ENCODE results near the gene P2RX5.

Gene P2RX5

GRCh38 chr17:3657588-3657869, 38.4 kb downstream of the P2RX5 start:
- TF ChIP-seq, protein P1, sequence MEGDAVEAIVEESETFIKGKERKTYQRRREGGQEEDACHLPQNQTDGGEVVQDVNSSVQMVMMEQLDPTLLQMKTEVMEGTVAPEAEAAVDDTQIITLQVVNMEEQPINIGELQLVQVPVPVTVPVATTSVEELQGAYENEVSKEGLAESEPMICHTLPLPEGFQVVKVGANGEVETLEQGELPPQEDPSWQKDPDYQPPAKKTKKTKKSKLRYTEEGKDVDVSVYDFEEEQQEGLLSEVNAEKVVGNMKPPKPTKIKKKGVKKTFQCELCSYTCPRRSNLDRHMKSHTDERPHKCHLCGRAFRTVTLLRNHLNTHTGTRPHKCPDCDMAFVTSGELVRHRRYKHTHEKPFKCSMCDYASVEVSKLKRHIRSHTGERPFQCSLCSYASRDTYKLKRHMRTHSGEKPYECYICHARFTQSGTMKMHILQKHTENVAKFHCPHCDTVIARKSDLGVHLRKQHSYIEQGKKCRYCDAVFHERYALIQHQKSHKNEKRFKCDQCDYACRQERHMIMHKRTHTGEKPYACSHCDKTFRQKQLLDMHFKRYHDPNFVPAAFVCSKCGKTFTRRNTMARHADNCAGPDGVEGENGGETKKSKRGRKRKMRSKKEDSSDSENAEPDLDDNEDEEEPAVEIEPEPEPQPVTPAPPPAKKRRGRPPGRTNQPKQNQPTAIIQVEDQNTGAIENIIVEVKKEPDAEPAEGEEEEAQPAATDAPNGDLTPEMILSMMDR (IDR thresholded peaks at IDR 0.05; ENCODE audit: low read depth, low read length, poor library complexity, severe bottlenecking), result no peak
- no peak for TF ChIP-seq EZH2phosphoT487 (IDR thresholded peaks at IDR 0.05; ENCODE audit: borderline replicate concordance, low read length)
- Histone ChIP-seq H3K27ac (ENCODE audit: low read depth, low read length) (no peak overlapping the region), H3K27me3 (ENCODE audit: control insufficient read depth, low read length) (no peaks in the 10 kb centered on the region), H3K4me3 (ENCODE audit: low read length) (no peak overlapping the region), H3K9me2 (replicated peaks; ENCODE audit: control insufficient read depth, low read length) (no peaks in the 10 kb centered on the region), H4K20me1 (ENCODE audit: control insufficient read depth, insufficient read depth, low read depth, low read length) (no peaks in the 10 kb centered on the region), H3K9me3 (ENCODE audit: control insufficient read depth, insufficient read depth, low read length) (no peaks in the 10 kb centered on the region), H3K36me3 (ENCODE audit: control insufficient read depth, low read length) (no peaks in the 10 kb centered on the region), H3F3A (ENCODE audit: control insufficient read depth, insufficient read depth) (no peaks in the 10 kb centered on the region), H3K4me1 (ENCODE audit: control insufficient read depth, low read length) (no peaks in the 10 kb centered on the region), H3K79me2 (ENCODE audit: control insufficient read depth, low read length) (no peaks in the 10 kb centered on the region), H3K4me2 (ENCODE audit: low read length) (no peak overlapping the region)

- Histone ChIP-seq H3K4me3 (ENCODE audit: low read length) (no peak overlapping the region), H3K4me1 (ENCODE audit: control insufficient read depth, low read length) (no peaks in the 10 kb centered on the region), H3K4me2 (ENCODE audit: low read length) (no peak overlapping the region), H3K79me2 (ENCODE audit: control insufficient read depth, low read length) (no peaks in the 10 kb centered on the region), H3K27ac (ENCODE audit: low read depth, low read length) (no peak overlapping the region), H3K9me2 (replicated peaks; ENCODE audit: control insufficient read depth, low read length) (no peaks in the 10 kb centered on the region), H3K36me3 (ENCODE audit: control insufficient read depth, low read length) (no peaks in the 10 kb centered on the region), H4K20me1 (ENCODE audit: control insufficient read depth, insufficient read depth, low read depth, low read length) (no peaks in the 10 kb centered on the region), H3K27me3 (ENCODE audit: control insufficient read depth, low read length) (no peaks in the 10 kb centered on the region), H3F3A (ENCODE audit: control insufficient read depth, insufficient read depth) (no peaks in the 10 kb centered on the region), H3K9me3 (ENCODE audit: control insufficient read depth, insufficient read depth, low read length) (no peaks in the 10 kb centered on the region)
- TF ChIP-seq, protein P1 (IDR thresholded peaks at IDR 0.05; ENCODE audit: low read depth, low read length, poor library complexity, severe bottlenecking), result no peak
- TF ChIP-seq EZH2phosphoT487 (IDR thresholded peaks at IDR 0.05; ENCODE audit: borderline replicate concordance, low read length), result no peak
These were observed 39.0 kb downstream of the P2RX5 start for GRCh38 chr17:3656755-3657587.

- Histone ChIP-seq H3K4me2 (ENCODE audit: low read length) (no peak overlapping the region), H3K27me3 (ENCODE audit: control insufficient read depth, low read length) (no peaks in the 10 kb centered on the region), H3K4me3 (ENCODE audit: low read length) (no peak overlapping the region), H3K79me2 (ENCODE audit: control insufficient read depth, low read length) (no peaks in the 10 kb centered on the region), H3K9me2 (replicated peaks; ENCODE audit: control insufficient read depth, low read length) (no peaks in the 10 kb centered on the region), H3K27ac (ENCODE audit: low read depth, low read length) (no peak overlapping the region), H3K4me1 (ENCODE audit: control insufficient read depth, low read length) (no peaks in the 10 kb centered on the region), H4K20me1 (ENCODE audit: control insufficient read depth, insufficient read depth, low read depth, low read length) (no peaks in the 10 kb centered on the region), H3K9me3 (ENCODE audit: control insufficient read depth, insufficient read depth, low read length) (no peaks in the 10 kb centered on the region), H3K36me3 (ENCODE audit: control insufficient read depth, low read length) (no peaks in the 10 kb centered on the region), H3F3A (ENCODE audit: control insufficient read depth, insufficient read depth) (no peaks in the 10 kb centered on the region)
- TF ChIP-seq EZH2phosphoT487 (IDR thresholded peaks at IDR 0.05; ENCODE audit: borderline replicate concordance, low read length), result no peak
- TF ChIP-seq, protein P1 (IDR thresholded peaks at IDR 0.05; ENCODE audit: low read depth, low read length, poor library complexity, severe bottlenecking), result no peak
These were observed 39.6 kb downstream of the P2RX5 start for GRCh38 chr17:3656353-3656752.

All from DOHH2 (cell line).